ENCODE measurements around the gene NGEF.

Gene NGEF

DNA sequence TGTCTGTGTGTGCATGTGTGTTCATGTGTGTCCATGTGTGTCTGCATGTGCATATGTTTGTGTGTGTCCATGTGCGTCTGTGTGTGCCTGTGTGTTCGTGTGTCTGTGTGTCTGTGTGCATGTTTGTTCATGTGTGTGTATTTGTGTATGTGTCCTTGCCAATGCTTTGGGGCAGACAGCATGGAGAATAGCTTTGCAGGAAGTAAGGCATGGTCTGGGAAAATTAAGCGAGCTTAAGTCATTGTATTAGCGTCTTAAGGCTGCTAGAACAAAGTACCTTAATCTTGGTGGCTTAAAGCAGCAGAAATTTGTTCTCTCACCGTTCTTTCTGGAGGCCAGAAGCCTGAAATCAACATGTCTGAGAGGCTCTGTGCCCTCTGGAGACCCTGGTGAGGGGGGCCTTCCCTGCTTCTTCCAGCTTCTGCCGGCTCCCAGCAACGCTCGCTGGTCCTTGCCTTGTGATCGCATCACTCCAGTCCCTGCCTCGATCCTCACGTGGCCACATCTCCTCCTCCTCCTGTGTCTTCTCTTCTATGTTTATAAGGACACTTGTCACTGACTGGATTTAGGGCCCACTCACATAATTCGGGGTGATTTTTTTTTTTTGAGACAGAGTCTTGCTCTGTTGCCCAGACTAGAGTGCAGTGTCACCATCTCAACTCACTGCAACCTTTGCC lies 23.2 kb upstream of the NGEF start:
- TF ChIP-seq, protein P1, sequence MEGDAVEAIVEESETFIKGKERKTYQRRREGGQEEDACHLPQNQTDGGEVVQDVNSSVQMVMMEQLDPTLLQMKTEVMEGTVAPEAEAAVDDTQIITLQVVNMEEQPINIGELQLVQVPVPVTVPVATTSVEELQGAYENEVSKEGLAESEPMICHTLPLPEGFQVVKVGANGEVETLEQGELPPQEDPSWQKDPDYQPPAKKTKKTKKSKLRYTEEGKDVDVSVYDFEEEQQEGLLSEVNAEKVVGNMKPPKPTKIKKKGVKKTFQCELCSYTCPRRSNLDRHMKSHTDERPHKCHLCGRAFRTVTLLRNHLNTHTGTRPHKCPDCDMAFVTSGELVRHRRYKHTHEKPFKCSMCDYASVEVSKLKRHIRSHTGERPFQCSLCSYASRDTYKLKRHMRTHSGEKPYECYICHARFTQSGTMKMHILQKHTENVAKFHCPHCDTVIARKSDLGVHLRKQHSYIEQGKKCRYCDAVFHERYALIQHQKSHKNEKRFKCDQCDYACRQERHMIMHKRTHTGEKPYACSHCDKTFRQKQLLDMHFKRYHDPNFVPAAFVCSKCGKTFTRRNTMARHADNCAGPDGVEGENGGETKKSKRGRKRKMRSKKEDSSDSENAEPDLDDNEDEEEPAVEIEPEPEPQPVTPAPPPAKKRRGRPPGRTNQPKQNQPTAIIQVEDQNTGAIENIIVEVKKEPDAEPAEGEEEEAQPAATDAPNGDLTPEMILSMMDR (IDR thresholded peaks at IDR 0.05; ENCODE audit: low read depth, low read length, missing control alignments) = no peak
- H3K4me3 ChIP-seq (ENCODE audit: low read depth, low read length) = no peak overlapping the region
- no peak for DNase-seq (ENCODE audit: low read depth)

DNA sequence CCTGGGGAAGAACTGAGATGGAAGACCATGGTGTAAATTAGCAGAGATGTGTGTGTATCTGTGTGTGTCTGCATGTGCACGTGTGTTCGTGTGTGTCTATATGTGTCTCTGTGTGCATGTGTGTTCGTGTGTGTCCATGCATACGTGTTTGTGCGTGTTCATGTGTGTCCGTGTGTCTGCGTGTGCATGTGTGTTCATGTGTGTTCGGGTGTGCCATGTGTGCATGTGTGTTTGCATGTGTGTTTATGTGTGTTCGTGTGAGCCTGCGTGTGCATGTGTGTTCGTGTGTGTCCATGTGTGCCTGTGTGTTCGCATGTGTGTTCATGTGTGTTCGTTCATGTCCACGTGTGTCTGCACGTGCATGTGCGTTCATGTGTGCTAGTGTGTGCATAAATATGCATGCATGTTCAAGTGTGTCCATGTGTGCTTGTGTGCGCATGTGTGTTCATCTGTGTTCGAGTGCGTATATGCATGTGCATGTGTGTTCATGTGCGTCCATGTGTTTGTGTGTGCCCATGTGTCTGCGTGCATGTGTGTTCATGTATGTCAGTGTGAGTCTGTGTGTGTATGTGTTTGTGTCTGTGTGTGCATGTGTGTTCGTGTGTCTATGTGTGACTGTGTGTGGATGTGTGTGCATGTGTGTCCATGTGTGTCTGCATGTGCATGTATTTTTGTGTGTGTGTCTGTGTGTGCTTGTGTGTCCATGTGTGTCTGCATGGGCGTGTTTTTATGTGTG lies 22.5 kb upstream of the NGEF start:
- TF ChIP-seq, protein P1 (IDR thresholded peaks at IDR 0.05; ENCODE audit: low read depth, low read length, missing control alignments) = no peak
- no peak overlapping the region for H3K4me3 ChIP-seq (ENCODE audit: low read depth, low read length)
- DNase-seq (ENCODE audit: low read depth) = no peak

DNA sequence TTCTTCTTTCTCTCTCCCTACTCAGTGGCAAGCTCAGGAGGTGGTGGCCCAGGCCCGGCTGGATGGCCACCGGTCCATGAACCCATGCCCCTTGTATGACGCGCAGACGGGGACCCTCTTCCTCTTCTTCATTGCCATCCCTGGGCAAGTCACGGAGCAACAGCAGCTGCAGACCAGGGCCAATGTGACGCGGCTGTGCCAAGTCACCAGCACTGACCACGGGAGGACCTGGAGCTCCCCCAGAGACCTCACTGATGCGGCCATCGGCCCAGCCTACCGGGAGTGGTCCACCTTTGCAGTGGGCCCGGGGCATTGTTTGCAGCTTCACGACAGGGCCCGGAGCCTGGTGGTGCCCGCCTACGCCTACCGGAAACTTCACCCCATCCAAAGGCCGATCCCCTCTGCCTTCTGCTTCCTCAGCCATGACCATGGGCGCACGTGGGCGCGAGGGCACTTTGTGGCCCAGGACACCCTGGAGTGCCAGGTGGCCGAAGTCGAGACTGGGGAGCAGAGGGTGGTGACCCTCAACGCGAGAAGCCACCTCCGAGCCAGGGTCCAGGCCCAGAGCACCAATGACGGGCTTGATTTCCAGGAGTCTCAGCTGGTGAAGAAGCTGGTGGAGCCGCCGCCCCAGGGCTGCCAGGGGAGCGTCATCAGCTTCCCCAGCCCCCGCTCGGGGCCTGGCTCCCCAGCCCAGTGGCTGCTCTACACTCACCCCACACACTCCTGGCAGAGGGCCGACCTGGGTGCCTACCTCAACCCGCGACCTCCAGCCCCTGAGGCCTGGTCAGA lies 21.2 kb upstream of the NGEF start:
- TF ChIP-seq, protein P1 (IDR thresholded peaks at IDR 0.05; ENCODE audit: low read depth, low read length, missing control alignments) = no peak
- H3K4me3 ChIP-seq (ENCODE audit: low read depth, low read length) = no peak overlapping the region
- DNase-seq (ENCODE audit: low read depth) = no peak

DNA sequence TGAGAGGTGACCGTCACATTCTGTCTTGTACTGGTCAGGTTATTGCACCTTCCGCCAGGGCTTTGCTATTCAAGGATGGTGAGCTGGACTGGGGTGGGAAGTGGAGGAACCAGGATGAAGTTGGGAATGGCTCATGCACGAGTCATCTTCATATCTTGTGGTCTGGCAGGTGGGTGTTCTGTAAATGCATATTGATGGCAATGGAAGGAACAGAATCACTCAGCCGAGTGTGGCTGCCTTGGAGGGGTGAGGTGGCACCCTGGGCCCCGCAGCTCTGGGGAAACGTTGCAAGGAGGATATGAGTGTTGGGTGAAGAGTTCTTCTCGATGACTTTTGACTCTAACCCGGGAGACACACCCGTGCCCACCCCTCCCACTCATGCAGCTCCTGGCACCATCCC lies 20.6 kb upstream of the NGEF start:
- no peak overlapping the region for H3K4me3 ChIP-seq (ENCODE audit: low read depth, low read length)
- no peak for DNase-seq (ENCODE audit: low read depth)
- TF ChIP-seq, protein P1 (IDR thresholded peaks at IDR 0.05; ENCODE audit: low read depth, low read length, missing control alignments) = no peak

DNA sequence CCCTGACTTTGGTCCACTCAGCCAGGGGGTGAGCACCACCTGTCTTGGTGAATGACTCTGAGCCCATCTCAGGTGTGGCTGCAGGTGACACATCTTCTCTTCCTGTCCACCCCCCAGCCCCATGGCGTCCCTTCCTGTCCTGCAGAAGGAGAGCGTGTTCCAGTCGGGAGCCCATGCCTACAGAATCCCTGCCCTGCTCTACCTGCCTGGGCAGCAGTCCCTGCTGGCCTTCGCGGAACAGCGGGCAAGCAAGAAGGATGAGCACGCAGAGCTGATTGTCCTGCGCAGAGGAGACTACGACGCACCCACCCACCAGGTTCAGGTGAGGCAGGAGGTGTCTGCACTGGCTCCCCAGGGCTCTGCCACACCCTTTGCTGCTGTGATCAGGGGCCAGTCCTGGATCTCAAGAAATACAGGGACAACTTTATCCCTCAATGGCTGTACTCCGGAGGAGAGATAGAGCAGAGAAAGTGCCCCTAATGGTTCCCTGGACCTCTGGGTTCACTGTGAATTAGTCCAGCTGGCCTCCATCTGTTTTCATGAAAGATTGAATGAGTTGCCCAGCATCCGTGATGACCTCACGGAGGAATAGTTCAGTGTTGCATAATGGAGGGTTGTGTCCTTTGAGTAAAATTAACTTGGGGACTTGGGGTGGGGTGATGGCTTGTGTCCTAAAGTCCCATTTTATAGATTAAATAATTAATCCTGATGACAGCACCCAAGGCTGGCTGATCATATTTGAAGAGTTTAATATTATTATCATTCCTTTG lies 19.7 kb upstream of the NGEF start, which contains the start of gene NEU2:
TSS of gene NEU2 (plus strand) at position 122 of the 770 bp plus-strand sequence. CDS start at position 122, 0 bp downstream.
- no peak for DNase-seq (ENCODE audit: low read depth)

More for the DNA sequence above, 19.7 kb upstream of the NGEF start, which contains the start of gene NEU2:
- no peak within 1 kb of the TSS for H3K4me3 ChIP-seq (ENCODE audit: low read depth, low read length)
- TF ChIP-seq, protein P1 (IDR thresholded peaks at IDR 0.05; ENCODE audit: low read depth, low read length, missing control alignments) = no peak
